Heart right ventricle (tissue), 16 donors: ENCODE measurements around the gene SARNP. TPM values are rescaled to one million over a fixed set of nuclear protein-coding genes. Genes with fewer than 3 reads are reported as not detected.

ENCODE experiments used
- ATAC-seq, 8 donors: fragments of 200-7000 bp; cut with Tn5 transposase; one replicate each; pipeline ENCODE4 v1.9.1; 2020; ENCODE audit warnings: mild to moderate bottlenecking in 8 of 8, moderate library complexity in 8 of 8, moderate number of reproducible peaks in 1 of 8
- DNase-seq, 2 donors: peaks; one replicate each; pipeline ENCODE4 v3.0.0-alpha.2; 2020
- H3K27ac ChIP-seq, 10 donors: fragments of 200-600 bp; sonication (generic) in 2 of 10; one replicate each; pipeline versions ENCODE4 v1.5.0 to v1.8.0; 2020 to 2022; ENCODE audit warnings: mild to moderate bottlenecking in 3 of 10
- H3K27me3 ChIP-seq, 7 donors: fragments of 200-600 bp; one replicate each; pipeline ENCODE4 v1.8.0; 2021 to 2022; ENCODE audit warnings: mild to moderate bottlenecking in 2 of 7
- H3K36me3 ChIP-seq, 9 donors: fragments of 200-600 bp; sonication (generic) in 1 of 9; one replicate each; pipeline versions ENCODE4 v1.5.0 to v1.8.0; 2020 to 2022; ENCODE audit warnings: mild to moderate bottlenecking in 2 of 9
- H3K4me1 ChIP-seq, 9 donors: fragments of 200-600 bp; sonication (generic) in 1 of 9; one replicate each; pipeline versions ENCODE4 v1.5.0 to v1.8.0; 2020 to 2022; ENCODE audit warnings: mild to moderate bottlenecking in 4 of 9
- H3K4me3 ChIP-seq, 10 donors: fragments of 200-600 bp; sonication (generic) in 2 of 10; one replicate each; pipeline versions ENCODE4 v1.5.0 to v1.8.0; 2020 to 2022; ENCODE audit warnings: mild to moderate bottlenecking in 7 of 10, moderate library complexity in 2 of 10
- H3K9me3 ChIP-seq, 11 donors: fragments of 200-600 bp in 10 of 11; sonication (generic) in 2 of 11; one replicate each; pipeline versions ENCODE4 v1.5.0 to v1.8.0; 2013 to 2022; ENCODE audit warnings: mild to moderate bottlenecking in 2 of 11, control low read depth in 1 of 11, moderate library complexity in 1 of 11
- CTCF ChIP-seq, 9 donors: fragments of 200-600 bp; sonication (generic) in 2 of 9; IDR thresholded peaks; one replicate each; pipeline versions ENCODE4 v1.5.0 to v1.8.0; 2021 to 2022; ENCODE audit warnings: antibody characterized with exemption in 9 of 9, mild to moderate bottlenecking in 5 of 9, moderate library complexity in 1 of 9
- WGBS, 2 donors: extraction: QIAGEN DNeasy Blood & Tissue Kit; methylation state at CpG; one replicate each; pipeline ENCODE4 v1.1.7; 2013; ENCODE audit warnings: inconsistent platforms in 1 of 2; 5-methylcytosine and 5-hydroxymethylcytosine counted together
- intact Hi-C, 10 donors: fragments of 100-400 bp; cut with DNase I; formaldehyde crosslinking; loops; one replicate each; pipeline versions ENCODE4 v1.11.1 to v1.14.2; 2022
- polyA plus RNA-seq, 2 donors: library from polyadenylated mRNA; stranded (reverse); fragments of 200-250 nt; gene quantifications; one replicate each; pipeline ENCODE4 v1.2.3, GENCODE V29; 2013
- total RNA-seq, 10 donors: library from RNA; stranded (reverse); fragmentation: NEBNext Ultra II Directional in 3 of 10; extraction: Animal tissue kit (Norgen Biotek cat#: 25700) in 3 of 10; gene quantifications; one replicate each; pipeline versions ENCODE4 v1.2.1 to v1.2.4, GENCODE V29; 2021 to 2023
- donor health status: Arrhythmogenic right ventricular cardiomyopathy.
- donor health status: ischemic (EF 13 %, LVEDD 7.1; RV severe dilation, severe dysfunction).
- donor health status: healthy with polysubstance abuse.
- donor health status: DM: no; HTN: yes; CAD: no.
- donor health status: DM: no; HTN: no; CAD: no.
- donor health status: ischemic (EF 25% LVEDD 6.9; RV normal size, moderate dysfunction).
- donor health status: ischemic (EF 25% LVEDD 5.7; RV mildly dilated, moderate dysfunction).
- donor health status: healthy.
- donor health status: DM: yes; HTN: yes; CAD: no.
- donor health status: Ischemic cardiomyopathy.
- donor health status: ischemic (EF 35%, LVEDD 5.7; RV mildly dilated, moderate dysfunction).
- donor health status: nonischemic (EF 11% LVEDD 7.7; RV severe dilation, severe dysfunction).
- donor health status: DM: yes; HTN: yes; CAD: no.
- donor health status: PGD.
- donor health status: ischemic (EF 29% LVEDD 5.4; RV normal size, mild dysfunction).
- donor health status: nonischemic (EF 23%, LVEDD 6.1; RV moderate dilation, normal function).

Gene SARNP
- total and polyA plus RNA-seq, 12 donors = 47.5 to 136 (median 55.2) TPM

- WGBS, 2 donors = 96 to 97% methylated on average over 4 of the region's 4 CpGs
- Histone ChIP-seq H3K9me3 (no peaks in the 10 kb centered on the region), H3K27me3 (no peaks in the 10 kb centered on the region), H3K36me3 (peaks cover 0 to 100% (median 59%) of the 10 kb centered on the region in 9 donors), H3K4me1 (no peaks in the 10 kb centered on the region), H3K27ac (no peak overlapping the region), H3K4me3 (no peak overlapping the region)
- no peak for ATAC-seq
- DNase-seq = no peak
- no peak for TF ChIP-seq CTCF (IDR thresholded peaks at IDR 0.05)
- intact Hi-C loops = loop anchor here in 1 of 10 donors (10.0 kb wide), 1 partner anchor 45 kb away; the partner anchor contains the start of gene GDF11
Measured at GRCh38 chr12:55789893-55790292, 27.6 kb downstream of the SARNP start.

- H3K4me3 ChIP-seq = no peak overlapping the region
- ATAC-seq (no peak), DNase-seq (no peak)
- H3K4me1 ChIP-seq = no peaks in the 10 kb centered on the region
- 91 to 94% methylated on average over 2 of the region's 2 CpGs for WGBS, 2 donors
- no peak overlapping the region for H3K27ac ChIP-seq
- intact Hi-C loops = no loop called here
- no peaks in the 10 kb centered on the region for H3K9me3 ChIP-seq
- no peak for TF ChIP-seq CTCF (IDR thresholded peaks at IDR 0.05)
- no peaks in the 10 kb centered on the region for H3K27me3 ChIP-seq
- H3K36me3 ChIP-seq = peaks cover 0 to 100% (median 58%) of the 10 kb centered on the region in 9 donors
Measured at GRCh38 chr12:55789171-55789570, 28.4 kb downstream of the SARNP start.

GRCh38 chr12:55788546-55788945, 29.0 kb downstream of the SARNP start:
- no peak for DNase-seq
- no peaks in the 10 kb centered on the region for H3K27me3 ChIP-seq
- WGBS, 2 donors = 91 to 93% methylated on average over 7 of the region's 7 CpGs
- no peak overlapping the region for H3K27ac ChIP-seq
- no peak overlapping the region for H3K4me3 ChIP-seq
- H3K9me3 ChIP-seq = no peaks in the 10 kb centered on the region
- no peak for TF ChIP-seq CTCF (IDR thresholded peaks at IDR 0.05)
- H3K4me1 ChIP-seq = no peaks in the 10 kb centered on the region
- peaks cover 0 to 100% (median 57%) of the 10 kb centered on the region in 9 donors for H3K36me3 ChIP-seq
- ATAC-seq = no peak
- intact Hi-C loops = no loop called here

GRCh38 chr12:55780685-55781084, 36.8 kb downstream of the SARNP start:
- no peaks in the 10 kb centered on the region for H3K9me3 ChIP-seq
- TF ChIP-seq CTCF (IDR thresholded peaks at IDR 0.05) = no peak
- intact Hi-C loops = no loop called here
- H3K4me1 ChIP-seq = no peaks in the 10 kb centered on the region
- H3K4me3 ChIP-seq = no peak overlapping the region
- no peak for DNase-seq
- WGBS, 2 donors = 77 to 81% methylated on average over 2 of the region's 2 CpGs
- no peak overlapping the region for H3K27ac ChIP-seq
- peaks cover 0 to 100% (median 43%) of the 10 kb centered on the region in 9 donors for H3K36me3 ChIP-seq
- no peak for ATAC-seq
- H3K27me3 ChIP-seq = no peaks in the 10 kb centered on the region
